HEK293 (cell line): ENCODE results near the gene DENND1A.
"Not testable (repeated sequence)": the region's sequence is repeated elsewhere in the genome, so short reads cannot be mapped to it uniquely, and the experiment has no call there.

Experiments
- CTCF ChIA-PET: fragments of 350-600 bp; formaldehyde crosslinking; extraction: SDS; loops from one replicate; lab custom pipeline; 2021; ENCODE audit warnings: antibody characterized with exemption; lab: Yijun Ruan, JAX
- POLR2A ChIA-PET: fragments of 300-600 bp; formaldehyde crosslinking; extraction: SDS; loops from one replicate; lab custom pipeline; 2020; ENCODE audit warnings: antibody characterized with exemption, inconsistent platforms; lab: Yijun Ruan, JAX
- H3K27ac ChIP-seq: fragments of 200-500 bp; sonication (Bioruptor generic); 2 replicates; pipeline ENCODE4 v1.5.1; 2014; ENCODE audit warnings: low read depth, low read length, control low read depth, inconsistent platforms; ENCODE audit errors: extremely low read depth
- H3K36me3 ChIP-seq, 2 experiments: fragments of 200-500 bp in 1 of 2; sonication (Bioruptor generic) in 1 of 2; 1 replicate in 1 of 2; 2 replicates in 1 of 2; pipeline ENCODE4 v1.5.1; 2014 to 2017; ENCODE audit warnings: inconsistent platforms in 2 of 2, low read length in 2 of 2; ENCODE audit not compliant: control insufficient read depth in 2 of 2, insufficient read depth in 1 of 2
- H3K4me1 ChIP-seq: fragments of 200-500 bp; sonication (Bioruptor generic); 2 replicates; pipeline ENCODE4 v1.5.1; 2014; ENCODE audit warnings: mild to moderate bottlenecking, low read length, inconsistent platforms; ENCODE audit not compliant: control insufficient read depth, insufficient read depth
- H3K4me3 ChIP-seq: 2 replicates; pipeline ENCODE4 v1.5.1; 2011; ENCODE audit warnings: low read depth, mild to moderate bottlenecking, control low read depth, low read length, moderate library complexity
- H3K9me3 ChIP-seq: fragments of 200-500 bp; sonication (Bioruptor generic); 2 replicates; pipeline ENCODE4 v1.5.1; 2014; ENCODE audit warnings: low read depth, low read length, inconsistent platforms; ENCODE audit not compliant: control insufficient read depth, insufficient read depth
- EGR2 ChIP-seq: fragments of 450-650 bp; formaldehyde crosslinking; IDR thresholded peaks from 2 replicates; pipeline ENCODE4 v1.5.1; 2016; ENCODE audit warnings: low read depth, missing biosample characterization, missing genetic modification characterization
- MYNN ChIP-seq: fragments of 450-650 bp; formaldehyde crosslinking; IDR thresholded peaks from 2 replicates; pipeline ENCODE4 v1.5.1; 2016; ENCODE audit warnings: missing biosample characterization, missing genetic modification characterization, borderline replicate concordance
- PRDM10 ChIP-seq: fragments of 450-650 bp; formaldehyde crosslinking; IDR thresholded peaks from 2 replicates; pipeline ENCODE4 v1.5.1; 2016; ENCODE audit warnings: missing biosample characterization, missing genetic modification characterization
- PRDM6 ChIP-seq: fragments of 450-650 bp; formaldehyde crosslinking; IDR thresholded peaks from 2 replicates; pipeline ENCODE4 v1.5.1; 2017; ENCODE audit warnings: missing biosample characterization, missing genetic modification characterization
- SETDB1 ChIP-seq: IDR thresholded peaks from one replicate; pipeline ENCODE4 v1.6.1; 2017; ENCODE audit warnings: mild to moderate bottlenecking, low read length, moderate library complexity, mixed read lengths; ENCODE audit not compliant: insufficient read length
- ZBTB48 ChIP-seq: fragments of 450-650 bp; formaldehyde crosslinking; IDR thresholded peaks from 2 replicates; pipeline ENCODE4 v1.5.1; 2016; ENCODE audit warnings: missing biosample characterization, missing genetic modification characterization
- ZFHX2 ChIP-seq: fragments of 450-650 bp; formaldehyde crosslinking; conservative IDR thresholded peaks from 2 replicates; pipeline ENCODE4 v1.5.1; 2016; ENCODE audit warnings: missing biosample characterization, missing genetic modification characterization
- ZNF16 ChIP-seq: fragments of 450-650 bp; formaldehyde crosslinking; IDR thresholded peaks from 2 replicates; pipeline ENCODE4 v1.5.1; 2016; ENCODE audit warnings: low read depth, missing biosample characterization, missing genetic modification characterization
- ZNF214 ChIP-seq: fragments of 450-650 bp; formaldehyde crosslinking; IDR thresholded peaks from 2 replicates; pipeline ENCODE4 v1.5.1; 2017; ENCODE audit warnings: missing biosample characterization, mild to moderate bottlenecking, missing genetic modification characterization, borderline replicate concordance
- ZNF239 ChIP-seq: fragments of 450-650 bp; formaldehyde crosslinking; IDR thresholded peaks from 2 replicates; pipeline ENCODE4 v1.5.1; 2016; ENCODE audit warnings: missing biosample characterization, missing genetic modification characterization
- ZNF324 ChIP-seq: fragments of 450-650 bp; formaldehyde crosslinking; IDR thresholded peaks from 2 replicates; pipeline ENCODE4 v1.5.1; 2016; ENCODE audit warnings: missing biosample characterization, missing genetic modification characterization
- ZNF473 ChIP-seq: fragments of 450-650 bp; formaldehyde crosslinking; IDR thresholded peaks from 2 replicates; pipeline ENCODE4 v1.5.1; 2017; ENCODE audit warnings: missing biosample characterization, missing genetic modification characterization
- ZNF510 ChIP-seq: fragments of 450-650 bp; formaldehyde crosslinking; IDR thresholded peaks from 2 replicates; pipeline ENCODE4 v1.5.1; 2018; ENCODE audit warnings: mild to moderate bottlenecking, missing genetic modification characterization, missing biosample characterization; ENCODE audit not compliant: insufficient replicate concordance
- ZNF596 ChIP-seq: fragments of 450-650 bp; IDR thresholded peaks from 2 replicates; pipeline ENCODE4 v1.5.0; 2018; ENCODE audit warnings: missing biosample characterization, mild to moderate bottlenecking, missing genetic modification characterization, moderate library complexity
- ZNF600 ChIP-seq: fragments of 450-650 bp; formaldehyde crosslinking; IDR thresholded peaks from 2 replicates; pipeline ENCODE4 v1.5.1; 2016; ENCODE audit warnings: missing biosample characterization, missing genetic modification characterization
- ZNF626 ChIP-seq: fragments of 450-650 bp; sonication (Bioruptor Pico); formaldehyde crosslinking; IDR thresholded peaks from 2 replicates; pipeline ENCODE4 v1.5.1; 2018; ENCODE audit warnings: missing biosample characterization, missing genetic modification characterization, inconsistent platforms
- ZNF660 ChIP-seq: fragments of 450-650 bp; IDR thresholded peaks from 2 replicates; pipeline ENCODE4 v1.5.1; 2018; ENCODE audit warnings: missing biosample characterization, mild to moderate bottlenecking, missing genetic modification characterization
- ZNF747 ChIP-seq: fragments of 450-650 bp; formaldehyde crosslinking; IDR thresholded peaks from 2 replicates; pipeline ENCODE4 v1.5.1; 2016; ENCODE audit warnings: missing biosample characterization, missing genetic modification characterization
- ZNF792 ChIP-seq: fragments of 450-650 bp; formaldehyde crosslinking; IDR thresholded peaks from 2 replicates; pipeline ENCODE4 v1.5.1; 2016; ENCODE audit warnings: missing biosample characterization, missing genetic modification characterization
- ZSCAN30 ChIP-seq: fragments of 450-650 bp; IDR thresholded peaks from 2 replicates; pipeline ENCODE4 v1.5.1; 2018; ENCODE audit warnings: missing biosample characterization, mild to moderate bottlenecking, missing genetic modification characterization, moderate library complexity
- TF ChIP-seq, protein P1 (sequence below): fragments of 450-650 bp; formaldehyde crosslinking; IDR thresholded peaks from 2 replicates; pipeline ENCODE4 v1.5.1; 2016; ENCODE audit warnings: missing biosample characterization, missing genetic modification characterization

Gene DENND1A

DNA sequence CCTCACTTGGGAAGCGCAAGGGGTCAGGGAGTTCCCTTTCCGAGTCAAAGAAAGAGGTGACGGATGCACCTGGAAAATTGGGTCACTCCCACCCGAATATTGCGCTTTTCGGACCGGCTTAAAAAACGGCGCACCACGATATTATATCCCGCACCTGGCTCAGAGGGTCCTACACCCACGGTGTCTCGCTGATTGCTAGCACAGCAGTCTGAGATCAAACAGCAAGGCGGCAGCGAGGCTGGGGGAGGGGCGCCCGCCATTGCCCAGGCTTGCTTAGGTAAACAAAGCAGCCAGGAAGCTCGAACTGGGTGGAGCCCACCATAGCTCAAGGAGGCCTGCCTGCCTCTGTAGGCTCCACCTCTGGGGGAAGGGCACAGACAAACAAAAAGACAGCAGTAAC, 26.4 kb downstream of the DENND1A start:
- POLR2A ChIA-PET = not testable (repeated sequence)

GRCh38 chr9:123894822-123895221, 35.1 kb downstream of the DENND1A start:
- H3K36me3 ChIP-seq = no peaks in the 10 kb centered on the region
- ChIA-PET CTCF (interaction anchor here (0.7 to 0.8 kb wide), 2 partner anchors 33 to 1761 kb away, joined by 3 to 6 read pairs; no protein-coding TSS in a partner anchor), POLR2A (interaction anchor here (0.5 kb wide), 1 partner anchor 132 kb away, joined by 3 read pairs; no protein-coding TSS in a partner anchor)
- no peak overlapping the region for H3K4me3 ChIP-seq
- no peak overlapping the region for H3K27ac ChIP-seq
- no peaks in the 10 kb centered on the region for H3K9me3 ChIP-seq
- TF ChIP-seq ZNF16 (0 out of 2 replicates have a peak, but pooled peaks have one; percentile 34), ZNF473 (tag by site-specific recombination) (no peak)
- no peaks in the 10 kb centered on the region; the same call in 1 of the 2 replicates for H3K4me1 ChIP-seq

More for the DNA sequence above, 26.4 kb downstream of the DENND1A start:
- H3K4me3 ChIP-seq, H3K9me3 ChIP-seq, H3K27ac ChIP-seq, CTCF ChIA-PET, H3K36me3 ChIP-seq, H3K4me1 ChIP-seq: not testable (repeated sequence)
- TF ChIP-seq SETDB1 = peak; percentile 19

GRCh38 chr9:123893831-123894460, 36.0 kb downstream of the DENND1A start:
- TF ChIP-seq, protein P1, sequence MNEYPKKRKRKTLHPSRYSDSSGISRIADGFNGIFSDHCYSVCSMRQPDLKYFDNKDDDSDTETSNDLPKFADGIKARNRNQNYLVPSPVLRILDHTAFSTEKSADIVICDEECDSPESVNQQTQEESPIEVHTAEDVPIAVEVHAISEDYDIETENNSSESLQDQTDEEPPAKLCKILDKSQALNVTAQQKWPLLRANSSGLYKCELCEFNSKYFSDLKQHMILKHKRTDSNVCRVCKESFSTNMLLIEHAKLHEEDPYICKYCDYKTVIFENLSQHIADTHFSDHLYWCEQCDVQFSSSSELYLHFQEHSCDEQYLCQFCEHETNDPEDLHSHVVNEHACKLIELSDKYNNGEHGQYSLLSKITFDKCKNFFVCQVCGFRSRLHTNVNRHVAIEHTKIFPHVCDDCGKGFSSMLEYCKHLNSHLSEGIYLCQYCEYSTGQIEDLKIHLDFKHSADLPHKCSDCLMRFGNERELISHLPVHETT (tag by site-specific recombination) = no peak
- TF ChIP-seq PRDM6 (tag by site-specific recombination) (peak; percentile 65), ZNF596 (tag by site-specific recombination) (no peak), PRDM10 (tag by site-specific recombination) (no peak), ZNF792 (tag by site-specific recombination) (no peak)
- CTCF ChIA-PET = interaction anchor here (0.6 to 0.8 kb wide), 3 partner anchors 34 to 1761 kb away, joined by 3 to 6 read pairs (median 4); no protein-coding TSS in a partner anchor
- H3K4me1 ChIP-seq = no peaks in the 10 kb centered on the region; the same call in 1 of the 2 replicates
- H3K4me3 ChIP-seq = no peak overlapping the region
- POLR2A ChIA-PET = no interaction called here
- no peak overlapping the region for H3K27ac ChIP-seq
- no peaks in the 10 kb centered on the region for H3K9me3 ChIP-seq
- no peaks in the 10 kb centered on the region for H3K36me3 ChIP-seq

DNA sequence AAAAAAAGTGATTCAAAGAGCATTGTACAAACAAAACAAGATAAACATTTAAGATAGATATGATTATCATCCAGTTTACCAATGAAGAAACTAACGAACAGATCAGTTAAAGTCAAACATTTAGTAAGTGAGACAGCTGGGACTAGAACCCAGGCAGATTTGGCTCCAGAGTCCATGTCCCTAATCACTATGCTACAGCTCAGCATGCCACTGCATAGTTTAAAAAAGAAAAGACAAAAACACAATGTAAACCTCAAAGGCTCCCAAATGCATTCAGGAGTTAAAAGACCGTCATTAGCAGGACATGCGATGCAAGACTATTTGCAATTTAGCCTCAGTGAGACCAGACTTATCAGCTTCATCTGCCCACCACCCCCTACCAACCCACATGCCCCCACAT, 36.8 kb downstream of the DENND1A start:
- H3K9me3 ChIP-seq = no peaks in the 10 kb centered on the region
- POLR2A ChIA-PET = no interaction called here
- H3K4me1 ChIP-seq = no peaks in the 10 kb centered on the region; the same call in 1 of the 2 replicates
- no peaks in the 10 kb centered on the region for H3K36me3 ChIP-seq
- CTCF ChIA-PET = no interaction called here
- H3K27ac ChIP-seq = no peak overlapping the region
- no peak overlapping the region for H3K4me3 ChIP-seq
- no peak for TF ChIP-seq ZNF239
- no peak for TF ChIP-seq ZNF626 (tag by site-specific recombination)
- no peak for TF ChIP-seq ZSCAN30 (tag by site-specific recombination)
- TF ChIP-seq ZNF660 (tag by site-specific recombination) = no peak
- no peak for TF ChIP-seq ZNF747 (tag by site-specific recombination)
- TF ChIP-seq ZBTB48 (tag by site-specific recombination) = no peak
- no peak for TF ChIP-seq ZNF324
- TF ChIP-seq EGR2 (tag by site-specific recombination) = 0 out of 2 replicates have a peak, but pooled peaks have one; percentile 10
- TF ChIP-seq MYNN (tag by site-specific recombination) = no peak
- 0 out of 2 replicates have a peak, but pooled peaks have one; percentile 39 for TF ChIP-seq ZFHX2 (tag by site-specific recombination)
- no peak for TF ChIP-seq ZNF510 (tag by site-specific recombination)
- no peak for TF ChIP-seq ZNF600 (tag by site-specific recombination)
- no peak for TF ChIP-seq ZNF214 (tag by site-specific recombination)
